K562 (cell line): ENCODE measurements around the gene GABRR3. TPM values are rescaled to one million over a fixed set of nuclear protein-coding genes. Genes with fewer than 3 reads are reported as not detected.
A peak's percentile ranks its signal among the peaks of the same experiment; 100 is the strongest.

Experiments
- ATAC-seq: fragments of 200-7000 bp; cut with Tn5 transposase; 3 replicates; pipeline ENCODE4 v1.9.1; 2020; ENCODE audit warnings: moderate library complexity
- BruUV-seq: library from RNA; stranded (reverse); fragments of 400-500 nt; replicated peaks from 2 replicates; lab custom pipeline; 2021; lab: Mats Ljungman, UMichigan
- CTCF ChIA-PET: fragments of 300-600 bp; formaldehyde crosslinking; extraction: SDS; loops from one replicate; lab custom pipeline; 2021; ENCODE audit warnings: low intra/inter-chr PET ratio; lab: Yijun Ruan, JAX
- POLR2A ChIA-PET: fragments of 300-600, 350-650 bp; sonication (Branson Sonifier 250); formaldehyde crosslinking; extraction: SDS; loops from one replicate; lab custom pipeline; 2021; ENCODE audit warnings: antibody characterized with exemption, inconsistent platforms; lab: Yijun Ruan, JAX
- DNase-seq, 4 experiments: peaks; one replicate each; pipeline versions ENCODE4 v3.0.0 to v3.0.0-alpha.2; 2011 to 2018; ENCODE audit warnings: low spot score in 3 of 4, mixed read lengths in 3 of 4; ENCODE audit errors: extremely low read depth in 1 of 4
- FAIRE-seq: peaks from 2 replicates; lab custom pipeline; 2011; peaks lifted over from hg19 to GRCh38; lab: Jason Lieb, UNC
- H2AFZ ChIP-seq: 2 replicates; pipeline ENCODE4 v1.6.0; 2011; ENCODE audit warnings: low read depth, low read length, control low read depth, inconsistent platforms
- H3K27ac ChIP-seq: fragments of 200-600 bp; 3 replicates; pipeline ENCODE4 v1.8.0; 2011; ENCODE audit warnings: low read depth, mild to moderate bottlenecking, control low read depth, inconsistent platforms, low read length, moderate library complexity, mixed read lengths; ENCODE audit errors: extremely low read depth
- H3K27me3 ChIP-seq, 2 experiments: fragments of 300-600 bp in 1 of 2; 2 replicates in 1 of 2; 3 replicates in 1 of 2; pipeline versions ENCODE4 v1.6.0 to v1.8.0; 2011; ENCODE audit warnings: inconsistent platforms in 2 of 2, low read length in 2 of 2, mild to moderate bottlenecking in 1 of 2, mixed read lengths in 1 of 2, moderate library complexity in 1 of 2; ENCODE audit not compliant: control insufficient read depth in 2 of 2, insufficient read depth in 2 of 2
- H3K36me3 ChIP-seq: fragments of 300-600 bp; 3 replicates; pipeline ENCODE4 v1.8.0; 2011; ENCODE audit warnings: mild to moderate bottlenecking, low read length, inconsistent platforms; ENCODE audit not compliant: control insufficient read depth, insufficient read depth
- H3K4me1 ChIP-seq, 2 experiments: fragments of 200-600 bp in 1 of 2; replicated peaks in 1 of 2; 2 replicates in 1 of 2; 3 replicates in 1 of 2; pipeline versions ENCODE4 v1.5.1 to v1.8.0; 2011; ENCODE audit warnings: inconsistent platforms in 2 of 2, low read length in 2 of 2, mild to moderate bottlenecking in 1 of 2, mixed read lengths in 1 of 2, moderate library complexity in 1 of 2; ENCODE audit not compliant: control insufficient read depth in 2 of 2, insufficient read depth in 2 of 2
- H3K4me2 ChIP-seq: 2 replicates; pipeline ENCODE4 v1.6.1; 2011; ENCODE audit warnings: low read length, control low read depth, inconsistent platforms, mixed read lengths; ENCODE audit not compliant: insufficient read depth
- H3K4me3 ChIP-seq: fragments of 200-600 bp; sonication (generic), shearing (Covaris generic); 2 replicates; pipeline ENCODE4 v1.5.1; 2016; ENCODE audit warnings: control low read depth, inconsistent platforms
- H3K79me2 ChIP-seq: fragments of 200-600 bp; 3 replicates; pipeline ENCODE4 v1.8.0; 2011; ENCODE audit warnings: low read length, inconsistent platforms; ENCODE audit not compliant: control insufficient read depth, insufficient read depth
- H3K9ac ChIP-seq, 2 experiments: 2 replicates each; pipeline versions ENCODE4 v1.6.0 to v1.6.1; 2011; ENCODE audit warnings: low read depth in 2 of 2, low read length in 2 of 2, control low read depth in 1 of 2, inconsistent platforms in 1 of 2, mild to moderate bottlenecking in 1 of 2, mixed read lengths in 1 of 2; ENCODE audit not compliant: insufficient read depth in 1 of 2
- H3K9me1 ChIP-seq: one replicate; pipeline ENCODE4 v1.6.0; 2011; ENCODE audit warnings: inconsistent platforms, mild to moderate bottlenecking, low read length, moderate library complexity; ENCODE audit not compliant: control insufficient read depth, insufficient read depth
- H3K9me3 ChIP-seq: replicated peaks from 2 replicates; pipeline ENCODE4 v1.5.1; 2011; ENCODE audit warnings: low read depth, low read length, inconsistent platforms; ENCODE audit not compliant: control insufficient read depth, insufficient read depth
- H4K20me1 ChIP-seq: replicated peaks from 2 replicates; pipeline ENCODE4 v1.6.1; 2011; ENCODE audit warnings: low read length, inconsistent platforms, mixed read lengths; ENCODE audit not compliant: control insufficient read depth, insufficient read depth
- RAD21 ChIP-seq, 2 experiments: fragments of 250-450 bp in 1 of 2; fragments of 450-650 bp in 1 of 2; sonication (Bioruptor Pico) in 1 of 2; formaldehyde crosslinking in 1 of 2; IDR thresholded peaks in 1 of 2; conservative IDR thresholded peaks in 1 of 2; 2 replicates each; pipeline versions ENCODE4 v1.4.0 to v1.8.0; 2020 to 2022; ENCODE audit warnings: mild to moderate bottlenecking in 2 of 2, moderate library complexity in 1 of 2
- RBM22 ChIP-seq: fragments of 200-400 bp; formaldehyde crosslinking; IDR thresholded peaks from 2 replicates; pipeline ENCODE4 v1.6.1; 2018; ENCODE audit warnings: low read length, low read depth; ENCODE audit not compliant: poor library complexity, severe bottlenecking
- WGBS: fragments of 100-300 bp; shearing (Covaris generic); methylation state at CpG from one replicate; pipeline ENCODE4 v1.1.6; 2016; ENCODE audit warnings: low coverage, mixed read lengths; ENCODE audit not compliant: insufficient coverage; ENCODE audit errors: missing lambda C conversion rate; 5-methylcytosine and 5-hydroxymethylcytosine counted together
- in situ Hi-C: fragments of 300-500 bp; cut with MboI; formaldehyde crosslinking; loops from 4 replicates; pipeline ENCODE4 v1.15.0; 2018; ENCODE audit warnings: inconsistent platforms, mixed read lengths
- intact Hi-C: fragments of 100-400 bp; cut with micrococcal nuclease; formaldehyde crosslinking; loops from 2 replicates; pipeline ENCODE4 v1.14.2; 2022
- polyA plus RNA-seq, 8 experiments: library from polyadenylated mRNA; depleted of rRNA in 4 of 8; stranded (reverse) in 5 of 8; unstranded in 3 of 8; fragments of >200 nt; fragmentation: Nextera tagmentation in 2 of 8; fragmentation: Illumina TruSeq in 1 of 8; extraction: Ambion mirVana in 2 of 8; extraction: Trizol in 1 of 8; gene quantifications; 2 replicates each; pipeline versions ENCODE4 v1.2.1 to v1.2.3, GENCODE V29; 2011 to 2014; ENCODE audit warnings: inconsistent platforms in 1 of 8, missing spikeins in 1 of 8
- total RNA-seq, 7 experiments: library from RNA; depleted of rRNA in 6 of 7; stranded (reverse); fragments of >200 nt in 6 of 7; fragmentation: Illumina TruSeq in 2 of 7; extraction: Trizol in 2 of 7; gene quantifications; 2 replicates each; pipeline versions ENCODE4 v1.2.1 to v1.2.3, GENCODE V29; 2011 to 2021; ENCODE audit warnings: low replicate concordance in 1 of 7
- TF ChIP-seq, protein P1 (sequence below), 2 experiments: fragments of 450-650 bp; formaldehyde crosslinking in 1 of 2; IDR thresholded peaks; 2 replicates each; pipeline versions ENCODE4 v1.4.0 to v1.6.1; 2014 to 2020; ENCODE audit warnings: mild to moderate bottlenecking in 2 of 2, borderline replicate concordance in 1 of 2, low read depth in 1 of 2
- TF ChIP-seq, protein P2 (sequence below), 3 experiments: IDR thresholded peaks in 2 of 3; conservative IDR thresholded peaks in 1 of 3; 2 replicates each; pipeline ENCODE4 v1.5.1; 2011 to 2012; ENCODE audit warnings: low read length in 3 of 3, mild to moderate bottlenecking in 3 of 3, control low read depth in 2 of 3, improper control_type of control experiment in 1 of 3, inconsistent platforms in 1 of 3, low read depth in 1 of 3, mixed read lengths in 1 of 3, moderate library complexity in 1 of 3; ENCODE audit not compliant: insufficient read depth in 2 of 3

Gene GABRR3
- total and polyA plus RNA-seq, 9 of the 15 experiments (the other 6 are each of a cell fraction or from before 2014, with no cell fraction given): not detected

DNA sequence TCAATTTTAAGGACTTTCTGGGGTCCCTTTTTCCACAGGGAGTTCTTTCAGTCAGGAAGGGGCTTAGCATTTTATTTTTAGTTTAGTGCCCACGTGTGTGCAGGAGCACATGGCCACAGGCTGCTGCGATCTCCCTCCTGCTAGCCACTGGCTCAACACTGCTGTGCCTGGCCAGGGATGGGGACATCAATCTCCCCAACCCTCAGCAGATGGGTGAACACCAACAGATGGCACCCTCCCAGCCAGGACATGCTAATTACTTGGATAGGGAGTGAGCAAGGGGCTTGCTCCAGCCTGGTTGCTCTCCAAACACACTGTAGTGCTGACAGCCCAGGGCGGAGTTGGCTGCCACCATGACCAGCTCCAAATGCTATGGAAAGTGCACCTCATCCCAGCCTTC, 55.5 kb downstream of the GABRR3 start (continued):
- TF ChIP-seq, protein P1, sequence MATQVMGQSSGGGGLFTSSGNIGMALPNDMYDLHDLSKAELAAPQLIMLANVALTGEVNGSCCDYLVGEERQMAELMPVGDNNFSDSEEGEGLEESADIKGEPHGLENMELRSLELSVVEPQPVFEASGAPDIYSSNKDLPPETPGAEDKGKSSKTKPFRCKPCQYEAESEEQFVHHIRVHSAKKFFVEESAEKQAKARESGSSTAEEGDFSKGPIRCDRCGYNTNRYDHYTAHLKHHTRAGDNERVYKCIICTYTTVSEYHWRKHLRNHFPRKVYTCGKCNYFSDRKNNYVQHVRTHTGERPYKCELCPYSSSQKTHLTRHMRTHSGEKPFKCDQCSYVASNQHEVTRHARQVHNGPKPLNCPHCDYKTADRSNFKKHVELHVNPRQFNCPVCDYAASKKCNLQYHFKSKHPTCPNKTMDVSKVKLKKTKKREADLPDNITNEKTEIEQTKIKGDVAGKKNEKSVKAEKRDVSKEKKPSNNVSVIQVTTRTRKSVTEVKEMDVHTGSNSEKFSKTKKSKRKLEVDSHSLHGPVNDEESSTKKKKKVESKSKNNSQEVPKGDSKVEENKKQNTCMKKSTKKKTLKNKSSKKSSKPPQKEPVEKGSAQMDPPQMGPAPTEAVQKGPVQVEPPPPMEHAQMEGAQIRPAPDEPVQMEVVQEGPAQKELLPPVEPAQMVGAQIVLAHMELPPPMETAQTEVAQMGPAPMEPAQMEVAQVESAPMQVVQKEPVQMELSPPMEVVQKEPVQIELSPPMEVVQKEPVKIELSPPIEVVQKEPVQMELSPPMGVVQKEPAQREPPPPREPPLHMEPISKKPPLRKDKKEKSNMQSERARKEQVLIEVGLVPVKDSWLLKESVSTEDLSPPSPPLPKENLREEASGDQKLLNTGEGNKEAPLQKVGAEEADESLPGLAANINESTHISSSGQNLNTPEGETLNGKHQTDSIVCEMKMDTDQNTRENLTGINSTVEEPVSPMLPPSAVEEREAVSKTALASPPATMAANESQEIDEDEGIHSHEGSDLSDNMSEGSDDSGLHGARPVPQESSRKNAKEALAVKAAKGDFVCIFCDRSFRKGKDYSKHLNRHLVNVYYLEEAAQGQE (IDR thresholded peaks at IDR 0.05; ENCODE audit: borderline replicate concordance): 0 out of 2 replicates have a peak, but pooled peaks have one; percentile 11
- TF ChIP-seq, protein P1 (CRISPR knock-in tag; IDR thresholded peaks at IDR 0.05; ENCODE audit: low read depth): no peak

DNA sequence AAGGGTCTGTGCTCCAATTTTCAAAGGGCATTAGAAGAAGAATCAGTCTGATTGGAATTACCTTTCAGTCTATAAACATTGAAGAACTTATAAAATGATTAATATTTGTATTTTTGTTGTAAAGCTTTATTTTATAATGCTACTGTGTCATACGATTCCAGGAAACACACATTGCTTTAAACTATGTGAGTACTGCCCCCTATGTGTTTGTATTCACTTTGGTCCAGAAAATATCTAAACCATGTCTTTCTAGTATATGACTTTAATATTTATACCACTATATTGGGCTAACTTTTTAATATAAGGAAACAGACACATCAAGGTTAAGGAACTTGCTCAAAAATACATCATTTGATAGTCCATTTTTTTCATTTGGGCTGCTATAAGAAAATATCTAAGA, 59.6 kb downstream of the GABRR3 start:
- DNase-seq: no peak
- BruUV-seq: no TSS peak
- Histone ChIP-seq H3K27ac (no peak overlapping the region), H3K79me2 (peaks cover 14% of the 10 kb centered on the region), H3K4me2 (no peak overlapping the region), H4K20me1 (no peaks in the 10 kb centered on the region), H3K4me3 (no peak overlapping the region), H2AFZ (no peak overlapping the region), H3K9me3 (no peaks in the 10 kb centered on the region), H3K9me1 (no peaks in the 10 kb centered on the region), H3K36me3 (no peaks in the 10 kb centered on the region)
- in situ Hi-C loops: no loop called here
- no peak for FAIRE-seq
- TF ChIP-seq RBM22: no peak
- TF ChIP-seq RAD21 (CRISPR knock-in tag; conservative IDR thresholded peaks at IDR 0.05 in 1 of 2, IDR thresholded peaks at IDR 0.05 in 1 of 2): peak in 1 of 2 experiments; percentile 30; a peak in 1 of 4 replicates
- TF ChIP-seq, protein P2, sequence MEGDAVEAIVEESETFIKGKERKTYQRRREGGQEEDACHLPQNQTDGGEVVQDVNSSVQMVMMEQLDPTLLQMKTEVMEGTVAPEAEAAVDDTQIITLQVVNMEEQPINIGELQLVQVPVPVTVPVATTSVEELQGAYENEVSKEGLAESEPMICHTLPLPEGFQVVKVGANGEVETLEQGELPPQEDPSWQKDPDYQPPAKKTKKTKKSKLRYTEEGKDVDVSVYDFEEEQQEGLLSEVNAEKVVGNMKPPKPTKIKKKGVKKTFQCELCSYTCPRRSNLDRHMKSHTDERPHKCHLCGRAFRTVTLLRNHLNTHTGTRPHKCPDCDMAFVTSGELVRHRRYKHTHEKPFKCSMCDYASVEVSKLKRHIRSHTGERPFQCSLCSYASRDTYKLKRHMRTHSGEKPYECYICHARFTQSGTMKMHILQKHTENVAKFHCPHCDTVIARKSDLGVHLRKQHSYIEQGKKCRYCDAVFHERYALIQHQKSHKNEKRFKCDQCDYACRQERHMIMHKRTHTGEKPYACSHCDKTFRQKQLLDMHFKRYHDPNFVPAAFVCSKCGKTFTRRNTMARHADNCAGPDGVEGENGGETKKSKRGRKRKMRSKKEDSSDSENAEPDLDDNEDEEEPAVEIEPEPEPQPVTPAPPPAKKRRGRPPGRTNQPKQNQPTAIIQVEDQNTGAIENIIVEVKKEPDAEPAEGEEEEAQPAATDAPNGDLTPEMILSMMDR (IDR thresholded peaks at IDR 0.05 in 2 of 3, conservative IDR thresholded peaks at IDR 0.05 in 1 of 3; ENCODE audit: insufficient read depth in 2 of 3, low read depth in 1 of 3, low read length in 3 of 3): peak in 1 of 3 experiments; percentile 27; a peak in 2 of 6 replicates
- TF ChIP-seq, all 486 proteins: peak for 2
- CTCF ChIA-PET: no interaction called here
- Histone ChIP-seq H3K27me3 (no peaks in the 10 kb centered on the region), H3K4me1 (peaks cover 0 to 8% of the 10 kb centered on the region in 2 experiments; a peak in 3 of 5 replicates), H3K9ac (no peak overlapping the region)
- no peak for ATAC-seq
- intact Hi-C loops: loop anchor here (5.0 kb wide), 1 partner anchor 183 kb away; no protein-coding TSS in a partner anchor
- 18% methylated on average over 1 of the region's 1 CpG for WGBS
- POLR2A ChIA-PET: no interaction called here
